ENCODE measurements around the gene AEBP2. TPM values are rescaled to one million over a fixed set of nuclear protein-coding genes. Genes with fewer than 3 reads are reported as not detected.

The AEBP2 gene
- total RNA-seq, 1 experiment from 2014 or later, result 50.3 TPM

DNA sequence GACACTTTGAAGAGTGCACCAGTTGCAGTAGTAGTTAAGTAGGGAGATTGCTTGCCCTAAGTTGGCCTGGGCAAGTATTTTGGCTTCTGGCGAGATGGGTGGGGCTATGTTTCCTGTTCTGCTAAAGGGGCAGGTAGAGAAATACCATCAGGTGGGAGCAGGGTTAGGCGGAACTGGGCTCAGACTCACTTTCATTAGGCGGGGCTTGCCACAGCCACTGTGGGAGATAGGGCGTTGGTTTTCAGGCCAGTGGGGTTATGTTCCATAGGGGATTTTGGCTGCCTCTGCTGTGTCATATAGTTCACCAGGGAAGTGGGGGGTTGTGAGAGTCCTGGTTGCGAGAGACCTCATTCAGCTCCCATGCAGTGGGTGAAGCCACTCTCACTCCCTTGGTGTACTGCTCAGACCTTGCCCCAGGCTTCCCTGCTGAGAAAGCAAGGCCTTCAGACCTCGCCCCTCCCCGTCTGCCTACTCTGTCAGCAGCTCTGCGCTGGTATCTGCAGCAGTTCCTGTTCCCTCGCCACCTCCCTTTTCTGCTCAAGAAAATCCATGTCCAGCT lies 43.3 kb downstream of the AEBP2 start:
- no TSS peak for BruUV-seq (replicated peaks)
- Histone ChIP-seq H4K20me1 (ENCODE audit: insufficient read depth) (peaks cover 42% of the 10 kb centered on the region), H3K27ac (no peak overlapping the region), H3K4me1 (replicated peaks; ENCODE audit: insufficient read depth) (no peaks in the 10 kb centered on the region), H3K27me3 (ENCODE audit: insufficient read depth, low read depth) (no peaks in the 10 kb centered on the region), H3K4me2 (no peak overlapping the region), H3K4me3 (no peak overlapping the region), H3K36me3 (ENCODE audit: low read depth) (peaks cover 8% of the 10 kb centered on the region; the same call in 1 of the 2 replicates), H3K9me2 (ENCODE audit: insufficient read depth) (no peaks in the 10 kb centered on the region), H3F3A (ENCODE audit: insufficient read depth, low read depth) (no peaks in the 10 kb centered on the region), H2AFZ (no peak overlapping the region), H3K79me2 (ENCODE audit: low read depth) (peaks cover 92% of the 10 kb centered on the region), H3K9me3 (ENCODE audit: insufficient read depth, low read depth) (no peaks in the 10 kb centered on the region)
- intact Hi-C loops (cut with micrococcal nuclease; ENCODE audit: unreplicated experiment), result no loop called here
- ChIA-PET CTCF (interaction anchor here (0.6 kb wide), 1 partner anchor 577 kb away, joined by 3 read pairs; no protein-coding TSS in a partner anchor), POLR2A (ENCODE audit: unreplicated experiment) (no interaction called here)
- DNase-seq, result no peak
- TF ChIP-seq, protein P1, sequence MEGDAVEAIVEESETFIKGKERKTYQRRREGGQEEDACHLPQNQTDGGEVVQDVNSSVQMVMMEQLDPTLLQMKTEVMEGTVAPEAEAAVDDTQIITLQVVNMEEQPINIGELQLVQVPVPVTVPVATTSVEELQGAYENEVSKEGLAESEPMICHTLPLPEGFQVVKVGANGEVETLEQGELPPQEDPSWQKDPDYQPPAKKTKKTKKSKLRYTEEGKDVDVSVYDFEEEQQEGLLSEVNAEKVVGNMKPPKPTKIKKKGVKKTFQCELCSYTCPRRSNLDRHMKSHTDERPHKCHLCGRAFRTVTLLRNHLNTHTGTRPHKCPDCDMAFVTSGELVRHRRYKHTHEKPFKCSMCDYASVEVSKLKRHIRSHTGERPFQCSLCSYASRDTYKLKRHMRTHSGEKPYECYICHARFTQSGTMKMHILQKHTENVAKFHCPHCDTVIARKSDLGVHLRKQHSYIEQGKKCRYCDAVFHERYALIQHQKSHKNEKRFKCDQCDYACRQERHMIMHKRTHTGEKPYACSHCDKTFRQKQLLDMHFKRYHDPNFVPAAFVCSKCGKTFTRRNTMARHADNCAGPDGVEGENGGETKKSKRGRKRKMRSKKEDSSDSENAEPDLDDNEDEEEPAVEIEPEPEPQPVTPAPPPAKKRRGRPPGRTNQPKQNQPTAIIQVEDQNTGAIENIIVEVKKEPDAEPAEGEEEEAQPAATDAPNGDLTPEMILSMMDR (conservative IDR thresholded peaks at IDR 0.05), result no peak
- no peak for TF ChIP-seq EZH2 (IDR thresholded peaks at IDR 0.05; ENCODE audit: low read depth)

DNA sequence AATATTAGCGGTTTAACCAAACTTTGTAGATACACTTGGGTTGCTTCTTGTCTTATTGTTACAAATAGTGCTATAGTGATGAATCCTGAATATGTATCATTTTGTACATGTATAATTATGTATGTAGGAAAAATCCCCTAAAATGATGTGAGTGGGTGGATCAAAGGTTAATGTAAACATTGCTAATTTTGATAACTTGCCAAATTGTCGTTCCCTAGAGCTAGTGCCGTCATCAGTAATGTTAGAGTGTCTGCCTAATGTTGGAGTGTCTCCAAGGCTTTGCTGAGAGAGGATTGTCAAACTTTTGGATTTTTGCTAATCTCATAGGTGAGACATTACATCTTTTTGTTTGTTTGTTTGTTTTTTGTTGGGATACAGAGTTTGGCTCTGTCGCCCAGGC lies 44.4 kb downstream of the AEBP2 start:
- peaks cover 42% of the 10 kb centered on the region for H4K20me1 ChIP-seq (ENCODE audit: insufficient read depth)
- H3K4me1 ChIP-seq (replicated peaks; ENCODE audit: insufficient read depth), result no peaks in the 10 kb centered on the region
- no peaks in the 10 kb centered on the region for H3K27me3 ChIP-seq (ENCODE audit: insufficient read depth, low read depth)
- H3K36me3 ChIP-seq (ENCODE audit: low read depth), result peaks cover 8% of the 10 kb centered on the region; the same call in 1 of the 2 replicates
- H3K4me2 ChIP-seq, result no peak overlapping the region
- H3K27ac ChIP-seq, result no peak overlapping the region
- no peak overlapping the region for H3K4me3 ChIP-seq
- no peak for DNase-seq
- TF ChIP-seq, protein P1 (conservative IDR thresholded peaks at IDR 0.05), result no peak
- TF ChIP-seq EZH2 (IDR thresholded peaks at IDR 0.05; ENCODE audit: low read depth), result no peak
- BruUV-seq (replicated peaks), result no TSS peak
- H3K79me2 ChIP-seq (ENCODE audit: low read depth), result peaks cover 94% of the 10 kb centered on the region
- no peaks in the 10 kb centered on the region for H3K9me2 ChIP-seq (ENCODE audit: insufficient read depth)
- no peaks in the 10 kb centered on the region for H3K9me3 ChIP-seq (ENCODE audit: insufficient read depth, low read depth)
- ChIA-PET POLR2A (ENCODE audit: unreplicated experiment) (no interaction called here), CTCF (no interaction called here)
- H2AFZ ChIP-seq, result no peak overlapping the region
- intact Hi-C loops (cut with micrococcal nuclease; ENCODE audit: unreplicated experiment), result no loop called here
- no peaks in the 10 kb centered on the region for H3F3A ChIP-seq (ENCODE audit: insufficient read depth, low read depth)

DNA sequence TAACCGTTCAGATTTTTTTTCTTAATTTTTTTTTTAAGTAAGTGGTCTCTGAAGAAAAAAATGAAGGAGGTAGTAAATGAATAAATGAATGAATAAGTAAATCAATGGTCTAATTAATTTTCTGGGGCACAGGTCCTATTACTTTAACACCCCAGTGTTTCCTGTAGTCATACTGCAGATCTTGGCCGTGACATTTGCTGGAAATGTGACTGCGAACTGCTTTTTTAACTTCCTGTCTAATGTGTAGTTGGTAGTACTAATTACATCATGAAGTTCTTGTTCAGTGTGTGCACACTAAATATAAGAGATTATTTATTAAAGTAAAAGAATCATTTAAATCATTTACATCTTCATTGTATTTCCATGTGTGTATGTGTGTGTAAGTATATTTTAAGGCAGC lies 45.4 kb downstream of the AEBP2 start:
- Histone ChIP-seq H3K27ac (no peak overlapping the region), H3K4me2 (no peak overlapping the region), H4K20me1 (ENCODE audit: insufficient read depth) (peaks cover 42% of the 10 kb centered on the region), H3K36me3 (ENCODE audit: low read depth) (0 out of 2 replicates have a peak, but pooled peaks cover 3% of the 10 kb centered on the region), H3K79me2 (ENCODE audit: low read depth) (peaks cover 96% of the 10 kb centered on the region), H3K4me1 (replicated peaks; ENCODE audit: insufficient read depth) (no peaks in the 10 kb centered on the region), H3K9me2 (ENCODE audit: insufficient read depth) (no peaks in the 10 kb centered on the region), H3F3A (ENCODE audit: insufficient read depth, low read depth) (no peaks in the 10 kb centered on the region), H2AFZ (no peak overlapping the region), H3K4me3 (no peak overlapping the region), H3K9me3 (ENCODE audit: insufficient read depth, low read depth) (no peaks in the 10 kb centered on the region), H3K27me3 (ENCODE audit: insufficient read depth, low read depth) (no peaks in the 10 kb centered on the region)
- ChIA-PET POLR2A (ENCODE audit: unreplicated experiment) (no interaction called here), CTCF (no interaction called here)
- no peak for TF ChIP-seq EZH2 (IDR thresholded peaks at IDR 0.05; ENCODE audit: low read depth)
- TF ChIP-seq, protein P1 (conservative IDR thresholded peaks at IDR 0.05), result no peak
- DNase-seq, result no peak
- BruUV-seq (replicated peaks), result no TSS peak
- intact Hi-C loops (cut with micrococcal nuclease; ENCODE audit: unreplicated experiment), result no loop called here
